GM12864 (cell line): ENCODE measurements around the gene TBC1D22A.

ENCODE experiments used
- DNase-seq: peaks from one replicate; pipeline ENCODE4 v3.0.0-alpha.2; 2011; ENCODE audit warnings: low read depth
- H3K4me3 ChIP-seq: 2 replicates; pipeline ENCODE4 v1.5.1; 2011; ENCODE audit warnings: mild to moderate bottlenecking, low read depth, low read length, control low read depth
- TF ChIP-seq, protein P1 (sequence below): IDR thresholded peaks from 2 replicates; pipeline ENCODE4 v1.5.1; 2011; ENCODE audit warnings: low read depth, mild to moderate bottlenecking, moderate library complexity, low read length, control low read depth, inconsistent platforms; ENCODE audit errors: missing control alignments

Gene TBC1D22A

DNA sequence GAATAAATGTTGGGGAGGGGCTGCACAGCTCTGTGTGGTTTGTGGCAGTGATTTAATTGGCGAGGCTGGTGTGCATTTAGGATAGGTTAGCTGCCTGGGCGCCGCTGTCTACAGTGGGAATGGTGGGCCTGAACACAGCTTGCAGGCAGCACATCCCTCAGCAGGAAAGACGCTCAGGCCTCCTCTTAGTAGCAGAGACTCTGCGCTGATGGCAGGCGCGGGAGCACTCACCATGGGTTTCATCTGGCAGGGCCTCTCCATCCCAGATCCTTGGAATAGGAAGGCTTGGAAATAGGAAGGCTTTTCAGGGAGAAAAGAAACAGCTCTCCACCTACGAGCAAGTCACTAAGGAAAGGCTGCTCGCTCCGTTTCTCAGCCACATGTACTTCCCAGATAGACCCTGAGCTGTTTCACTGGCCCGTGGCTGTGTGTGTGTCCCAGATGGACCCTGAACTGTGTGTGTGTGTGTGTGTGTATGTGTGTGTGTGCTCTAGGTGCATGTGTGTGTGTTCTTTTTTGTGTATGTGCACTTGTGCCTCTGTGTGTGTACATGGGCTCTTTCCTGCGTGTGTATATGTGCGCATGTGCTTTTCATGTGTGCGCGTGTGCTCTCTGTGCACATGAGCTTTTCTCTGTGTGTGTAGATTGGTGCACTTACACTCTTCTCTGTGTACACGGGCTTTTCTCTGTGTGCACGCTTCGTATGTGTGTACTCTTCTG, 144.0 kb downstream of the TBC1D22A start:
- TF ChIP-seq, protein P1, sequence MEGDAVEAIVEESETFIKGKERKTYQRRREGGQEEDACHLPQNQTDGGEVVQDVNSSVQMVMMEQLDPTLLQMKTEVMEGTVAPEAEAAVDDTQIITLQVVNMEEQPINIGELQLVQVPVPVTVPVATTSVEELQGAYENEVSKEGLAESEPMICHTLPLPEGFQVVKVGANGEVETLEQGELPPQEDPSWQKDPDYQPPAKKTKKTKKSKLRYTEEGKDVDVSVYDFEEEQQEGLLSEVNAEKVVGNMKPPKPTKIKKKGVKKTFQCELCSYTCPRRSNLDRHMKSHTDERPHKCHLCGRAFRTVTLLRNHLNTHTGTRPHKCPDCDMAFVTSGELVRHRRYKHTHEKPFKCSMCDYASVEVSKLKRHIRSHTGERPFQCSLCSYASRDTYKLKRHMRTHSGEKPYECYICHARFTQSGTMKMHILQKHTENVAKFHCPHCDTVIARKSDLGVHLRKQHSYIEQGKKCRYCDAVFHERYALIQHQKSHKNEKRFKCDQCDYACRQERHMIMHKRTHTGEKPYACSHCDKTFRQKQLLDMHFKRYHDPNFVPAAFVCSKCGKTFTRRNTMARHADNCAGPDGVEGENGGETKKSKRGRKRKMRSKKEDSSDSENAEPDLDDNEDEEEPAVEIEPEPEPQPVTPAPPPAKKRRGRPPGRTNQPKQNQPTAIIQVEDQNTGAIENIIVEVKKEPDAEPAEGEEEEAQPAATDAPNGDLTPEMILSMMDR = no peak
- DNase-seq = no peak
- H3K4me3 ChIP-seq = no peak overlapping the region

DNA sequence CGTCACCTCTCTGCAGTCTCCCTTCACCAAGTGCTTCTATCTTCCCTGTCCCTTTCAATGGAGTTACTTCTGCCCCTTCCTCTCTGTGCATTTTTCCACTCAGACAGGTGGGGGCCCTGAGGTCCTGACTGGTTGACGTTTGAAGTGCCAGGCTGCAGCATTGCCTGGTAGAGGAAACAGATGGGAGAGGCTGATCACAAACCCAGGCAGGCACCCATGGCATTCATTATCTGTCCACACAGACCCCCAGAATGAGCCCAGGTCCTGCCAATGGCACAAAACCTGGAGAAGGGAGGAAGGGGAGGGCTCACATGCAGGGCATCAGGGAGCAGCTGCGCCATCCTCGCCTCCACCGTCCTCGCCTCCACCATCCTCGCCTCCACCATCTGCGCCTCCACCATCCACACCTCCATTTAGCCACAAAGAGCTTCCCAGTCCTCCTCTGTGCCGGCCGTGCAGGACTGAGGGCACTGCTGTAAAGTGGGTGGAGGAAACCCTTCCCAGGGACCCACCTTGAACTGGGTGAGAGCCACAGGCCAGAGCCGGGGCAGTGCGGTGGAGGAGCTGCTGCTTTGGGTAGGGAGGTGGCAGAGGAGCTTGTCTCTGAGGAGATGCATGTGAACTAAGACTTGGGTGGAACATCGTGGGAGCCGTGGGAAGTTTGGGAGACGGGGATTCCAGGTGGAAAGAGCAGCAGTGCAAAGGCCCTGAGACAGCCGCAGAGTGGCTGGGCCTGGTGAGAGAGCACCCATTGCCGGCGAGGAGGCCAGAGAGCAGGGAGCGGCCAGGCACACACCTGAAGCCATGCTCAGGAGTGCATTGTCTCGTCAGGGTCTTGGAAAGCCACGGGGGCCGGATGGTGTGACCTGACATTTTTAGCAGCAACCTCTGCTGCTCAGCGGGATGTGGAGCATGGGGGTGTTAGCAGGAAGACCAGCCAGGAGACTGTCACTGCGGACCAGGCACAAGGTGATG, 145.1 kb downstream of the TBC1D22A start:
- H3K4me3 ChIP-seq = no peak overlapping the region
- DNase-seq = no peak
- TF ChIP-seq, protein P1 = no peak

DNA sequence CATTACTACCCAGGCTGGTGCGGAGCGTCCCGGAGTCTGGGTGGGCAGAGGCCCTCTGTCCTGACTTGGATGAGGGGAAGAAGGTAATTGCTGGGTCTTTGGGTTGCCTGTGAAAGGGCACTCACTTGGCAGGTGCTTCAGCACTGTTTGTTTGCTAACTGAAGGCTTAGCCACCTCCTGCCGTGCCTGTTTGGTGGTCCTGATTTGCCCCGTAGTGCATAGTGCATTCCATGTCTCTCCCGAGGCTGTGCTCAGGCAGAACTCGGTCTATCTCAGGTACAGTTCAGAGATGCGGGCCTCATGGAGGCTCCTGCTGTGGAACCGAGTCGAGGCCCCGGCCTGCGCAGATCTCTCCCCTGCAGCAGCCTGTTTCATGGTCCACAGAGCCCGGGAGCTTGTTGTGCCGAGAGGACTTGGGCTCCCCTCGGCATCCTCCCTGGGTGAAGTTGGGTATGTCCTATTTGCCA, 146.2 kb downstream of the TBC1D22A start:
- no peak for DNase-seq
- TF ChIP-seq, protein P1 = no peak
- no peak overlapping the region for H3K4me3 ChIP-seq

GRCh38 chr22:46909237-46910030, 147.0 kb downstream of the TBC1D22A start:
- TF ChIP-seq, protein P1 = no peak
- no peak overlapping the region for H3K4me3 ChIP-seq
- DNase-seq = no peak

GRCh38 chr22:46910624-46911023, 148.2 kb downstream of the TBC1D22A start:
- TF ChIP-seq, protein P1 = no peak
- DNase-seq = no peak
- no peak overlapping the region for H3K4me3 ChIP-seq

DNA sequence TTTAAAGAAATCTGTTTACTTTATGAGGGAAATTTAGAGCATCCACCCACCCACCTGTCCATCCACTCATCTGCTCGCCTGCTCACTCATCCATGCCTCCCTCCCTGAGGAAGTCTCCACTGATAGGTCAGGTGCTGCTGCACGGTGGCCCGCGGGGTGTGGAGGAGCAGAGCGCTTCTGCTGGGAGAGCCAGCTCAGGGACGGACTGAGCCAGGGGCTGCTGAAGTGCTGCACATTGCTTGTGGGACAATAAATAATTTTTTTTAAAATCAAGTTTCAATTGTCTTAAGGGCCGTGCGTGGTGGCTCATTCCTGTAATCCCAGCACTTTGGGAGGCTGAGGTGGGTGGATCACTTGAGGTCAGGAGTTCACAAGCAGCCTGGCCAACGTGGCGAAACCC, 148.9 kb downstream of the TBC1D22A start:
- DNase-seq = no peak
- TF ChIP-seq, protein P1 = no peak
- no peak overlapping the region for H3K4me3 ChIP-seq
